GM12878 (cell line): ENCODE measurements around the gene CCDC57. TPM values are rescaled to one million over a fixed set of nuclear protein-coding genes. Genes with fewer than 3 reads are reported as not detected.

Source experiments
- ATAC-seq: fragments of 200-7000 bp; cut with Tn5 transposase; 3 replicates; pipeline ENCODE4 v1.9.1; 2020; ENCODE audit warnings: mild to moderate bottlenecking, moderate library complexity
- BruUV-seq: library from RNA; stranded (reverse); fragments of 400-500 nt; replicated peaks from 2 replicates; lab custom pipeline; 2021; lab: Mats Ljungman, UMichigan
- CTCF ChIA-PET: fragments of 300-600 bp; sonication (Branson Sonifier 250); formaldehyde crosslinking; extraction: SDS; loops from one replicate; lab custom pipeline; 2021; ENCODE audit warnings: inconsistent platforms; lab: Yijun Ruan, JAX
- POLR2A ChIA-PET: fragments of 350-600 bp; formaldehyde crosslinking; extraction: SDS; loops from one replicate; lab custom pipeline; 2021; ENCODE audit warnings: inconsistent platforms; lab: Charles Lee
- RAD21 ChIA-PET: fragments of 300-600 bp; sonication (Branson Sonifier 250); formaldehyde crosslinking; loops from one replicate; lab custom pipeline; 2023; ENCODE audit warnings: antibody characterized with exemption; ENCODE audit not compliant: unreplicated experiment; lab: Charles Lee
- SMC1A ChIA-PET: fragments of 300-600 bp; sonication (Branson Sonifier 250); formaldehyde crosslinking; loops from one replicate; lab custom pipeline; 2023; ENCODE audit not compliant: unreplicated experiment, uncharacterized antibody; lab: Charles Lee
- DNase-seq: peaks from one replicate; pipeline ENCODE4 v3.0.0-alpha.2; 2011; ENCODE audit warnings: low read depth, low spot score
- FAIRE-seq: peaks from 3 replicates; lab custom pipeline; 2011; peaks lifted over from hg19 to GRCh38; lab: Jason Lieb, UNC
- H2AFZ ChIP-seq: 2 replicates; pipeline ENCODE4 v1.6.0; 2011; ENCODE audit warnings: low read depth, low read length, control low read depth; ENCODE audit not compliant: control insufficient read depth
- H3K27ac ChIP-seq: 2 replicates; pipeline ENCODE4 v1.5.1; 2011; ENCODE audit warnings: control low read depth; ENCODE audit not compliant: control insufficient read depth, insufficient read depth
- H3K27me3 ChIP-seq, 2 experiments: replicated peaks in 1 of 2; 2 replicates each; pipeline versions ENCODE4 v1.6.0 to v1.6.1; 2011; ENCODE audit warnings: low read length in 1 of 2; ENCODE audit not compliant: control insufficient read depth in 2 of 2, insufficient read depth in 2 of 2
- H3K36me3 ChIP-seq, 2 experiments: 2 replicates each; pipeline ENCODE4 v1.5.1; 2011; ENCODE audit warnings: low read length in 1 of 2; ENCODE audit not compliant: control insufficient read depth in 2 of 2, insufficient read depth in 2 of 2
- H3K4me1 ChIP-seq: 2 replicates; pipeline ENCODE4 v1.6.1; 2011; ENCODE audit warnings: mild to moderate bottlenecking, low read length, moderate library complexity, mixed read lengths; ENCODE audit not compliant: control insufficient read depth, insufficient read depth
- H3K4me2 ChIP-seq: 2 replicates; pipeline ENCODE4 v1.6.0; 2011; ENCODE audit warnings: control low read depth; ENCODE audit not compliant: control insufficient read depth, insufficient read depth
- H3K4me3 ChIP-seq: fragments of 200-600 bp; sonication (generic); 2 replicates; pipeline ENCODE4 v1.5.1; 2016
- H3K79me2 ChIP-seq: 2 replicates; pipeline ENCODE4 v1.6.0; 2011; ENCODE audit warnings: low read length; ENCODE audit not compliant: control insufficient read depth, insufficient read depth
- H3K9ac ChIP-seq: 2 replicates; pipeline ENCODE4 v1.8.0; 2011; ENCODE audit warnings: low read length, control low read depth, mixed read lengths; ENCODE audit not compliant: control insufficient read depth, insufficient read depth
- H3K9me3 ChIP-seq: replicated peaks from 3 replicates; pipeline ENCODE4 v1.5.1; 2011; ENCODE audit warnings: mild to moderate bottlenecking, low read length; ENCODE audit not compliant: control insufficient read depth, insufficient read depth
- H4K20me1 ChIP-seq: 2 replicates; pipeline ENCODE4 v1.6.0; 2011; ENCODE audit not compliant: control insufficient read depth, insufficient read depth
- BACH1 ChIP-seq: fragments of 450-650 bp; IDR thresholded peaks from 2 replicates; pipeline ENCODE4 v1.6.1; 2017; ENCODE audit warnings: mild to moderate bottlenecking, borderline replicate concordance
- HDAC2 ChIP-seq: fragments of 200-600 bp; sonication (generic); IDR thresholded peaks from 2 replicates; pipeline ENCODE4 v1.6.1; 2017
- KDM1A ChIP-seq: fragments of 200-600 bp; sonication (generic); IDR thresholded peaks from 2 replicates; pipeline ENCODE4 v1.6.1; 2016; ENCODE audit warnings: borderline replicate concordance
- NFIC ChIP-seq: IDR thresholded peaks from 2 replicates; pipeline ENCODE4 v1.6.1; 2012; ENCODE audit warnings: low read depth, mild to moderate bottlenecking, inconsistent platforms, low read length, moderate library complexity
- POLR2A ChIP-seq: IDR thresholded peaks from 2 replicates; pipeline ENCODE4 v1.6.1; 2011; ENCODE audit warnings: low read depth, mild to moderate bottlenecking, low read length
- POLR2AphosphoS5 ChIP-seq: IDR thresholded peaks from 2 replicates; pipeline ENCODE4 v1.6.1; 2011; ENCODE audit warnings: mild to moderate bottlenecking, low read length, inconsistent platforms
- SIN3A ChIP-seq: IDR thresholded peaks from 2 replicates; pipeline ENCODE4 v1.6.1; 2012; ENCODE audit warnings: low read depth, low read length, improper control_type of control experiment
- STAT3 ChIP-seq: IDR thresholded peaks from 2 replicates; pipeline ENCODE4 v1.6.1; 2011; ENCODE audit warnings: low read depth, low read length, improper control_type of control experiment
- TAF1 ChIP-seq: IDR thresholded peaks from 2 replicates; pipeline ENCODE4 v1.6.1; 2011; ENCODE audit warnings: mild to moderate bottlenecking, low read depth, low read length, borderline replicate concordance
- ZBED1 ChIP-seq: IDR thresholded peaks from 2 replicates; pipeline ENCODE4 v1.6.1; 2016; ENCODE audit warnings: borderline replicate concordance
- WGBS: methylation state at CpG from one replicate; pipeline ENCODE4 v1.1.6; 2016; ENCODE audit warnings: low lambda C conversion rate; ENCODE audit not compliant: insufficient replicate concordance, insufficient coverage; ENCODE audit errors: missing lambda C conversion rate; 5-methylcytosine and 5-hydroxymethylcytosine counted together
- in situ Hi-C: fragments of 300-500 bp; cut with MboI; formaldehyde crosslinking; loops from 9 replicates; pipeline ENCODE4 v1.14.3; 2018; ENCODE audit warnings: mixed read lengths
- intact Hi-C: fragments of 100-400 bp; cut with micrococcal nuclease; formaldehyde crosslinking; loops from one replicate; pipeline ENCODE4 v1.14.2; 2022; ENCODE audit not compliant: unreplicated experiment
- polyA plus RNA-seq, 11 experiments: library from polyadenylated mRNA; depleted of rRNA in 4 of 11; unstranded in 6 of 11; stranded (reverse) in 5 of 11; fragments of >200 nt; fragmentation: Nextera tagmentation in 4 of 11; fragmentation: Illumina TruSeq in 1 of 11; extraction: Ambion mirVana in 4 of 11; extraction: Trizol in 1 of 11; gene quantifications; 1 replicate in 1 of 11; 2 replicates in 10 of 11; pipeline versions ENCODE4 v1.2.1 to v1.2.3, GENCODE V29; 2011 to 2016; ENCODE audit warnings: inconsistent platforms in 2 of 11, missing spikeins in 2 of 11, low read depth in 1 of 11
- total RNA-seq, 4 experiments: library from RNA; depleted of rRNA in 3 of 4; stranded (reverse); fragments of >200 nt in 3 of 4; fragmentation: Illumina TruSeq in 1 of 4; extraction: Trizol in 1 of 4; gene quantifications; 2 replicates each; pipeline versions ENCODE4 v1.2.1 to v1.2.3, GENCODE V29; 2013 to 2021

CCDC57 gene
- total and polyA plus RNA-seq, 10 of the 15 experiments (the other 5 are each of a cell fraction or from before 2014, with no cell fraction given) = 5.4 to 123 (median 45.8) TPM

- TF ChIP-seq POLR2A = 0 out of 2 replicates have a peak, but pooled peaks have one; percentile 4
- TF ChIP-seq SIN3A = no peak
- no peak for TF ChIP-seq STAT3
- no peaks in the 10 kb centered on the region for H3K27me3 ChIP-seq
- H3K4me3 ChIP-seq = no peak overlapping the region
- POLR2A ChIA-PET = no interaction called here
- BruUV-seq = no TSS peak
- intact Hi-C loops (no loop called here), in situ Hi-C loops (no loop called here)
- peaks cover 3 to 36% of the 10 kb centered on the region in 2 experiments for H3K36me3 ChIP-seq
- H4K20me1 ChIP-seq = no peaks in the 10 kb centered on the region
- DNase-seq (no peak), FAIRE-seq (no peak), ATAC-seq (no peak)
- H3K4me1 ChIP-seq = peaks cover under 1% of the 10 kb centered on the region; the same call in 1 of the 2 replicates
- H3K79me2 ChIP-seq = peaks cover under 1% of the 10 kb centered on the region; the same call in 1 of the 2 replicates
- no peak overlapping the region for H3K27ac ChIP-seq
- no peaks in the 10 kb centered on the region for H3K9me3 ChIP-seq
- CTCF ChIA-PET = no interaction called here
- WGBS = 76% methylated on average over 17 of the region's 17 CpGs
- RAD21 ChIA-PET = no interaction called here
- H3K4me2 ChIP-seq = no peak overlapping the region
- no peak overlapping the region for H2AFZ ChIP-seq
- no peak overlapping the region for H3K9ac ChIP-seq
- SMC1A ChIA-PET = no interaction called here
These were observed 154.3 kb downstream of the CCDC57 start for GRCh38 chr17:82058230-82058854.

GRCh38 chr17:82056729-82057621 is 155.7 kb downstream of the CCDC57 start:
- DNase-seq = no peak
- FAIRE-seq = no peak
- H3K79me2 ChIP-seq = peaks cover 14% of the 10 kb centered on the region
- in situ Hi-C loops = no loop called here
- H3K27ac ChIP-seq = no peak overlapping the region
- H3K36me3 ChIP-seq = peaks cover 3 to 36% of the 10 kb centered on the region in 2 experiments
- no peaks in the 10 kb centered on the region for H4K20me1 ChIP-seq
- no peaks in the 10 kb centered on the region for H3K9me3 ChIP-seq
- RAD21 ChIA-PET = no interaction called here
- no peaks in the 10 kb centered on the region for H3K27me3 ChIP-seq
- TF ChIP-seq TAF1 = no peak
- peak; percentile 73 for TF ChIP-seq POLR2A
- no peak for TF ChIP-seq BACH1
- TF ChIP-seq KDM1A = no peak
- TF ChIP-seq ZBED1 = no peak
- TF ChIP-seq NFIC = no peak
- peak; percentile 55 for TF ChIP-seq POLR2AphosphoS5
- no peak for TF ChIP-seq HDAC2
- TF ChIP-seq, all 136 proteins: peak for 2
- BruUV-seq = TSS peak; percentile 33
- H3K4me3 ChIP-seq = no peak overlapping the region
- ChIA-PET SMC1A (no interaction called here), CTCF (no interaction called here), POLR2A (no interaction called here)
- intact Hi-C loops = no loop called here
- 70% methylated on average over 23 of the region's 29 CpGs for WGBS
- H3K4me2 ChIP-seq = no peak overlapping the region
- H3K9ac ChIP-seq = no peak overlapping the region
- peaks cover 4% of the 10 kb centered on the region for H3K4me1 ChIP-seq
- no peak overlapping the region for H2AFZ ChIP-seq
- ATAC-seq = no peak
